ENCODE measurements around the gene RPS6KA5. TPM values are rescaled to one million over a fixed set of nuclear protein-coding genes. Genes with fewer than 3 reads are reported as not detected.
"Not testable (repeated sequence)": the region's sequence is repeated elsewhere in the genome, so short reads cannot be mapped to it uniquely, and the experiment has no call there.

The RPS6KA5 gene
- total RNA-seq, 1 donor from 2014 or later: 11.3 TPM

GRCh38 chr14:91041450-91041849 is 19.0 kb downstream of the RPS6KA5 start:
- Histone ChIP-seq H3K27me3 (ENCODE audit: low read depth) (no peaks in the 10 kb centered on the region), H3K4me1 (no peaks in the 10 kb centered on the region), H3K27ac (no peak overlapping the region), H3K36me3 (no peaks in the 10 kb centered on the region), H3K4me3 (no peak overlapping the region), H3K9me3 (no peaks in the 10 kb centered on the region)
- peak in 1 of 2 donors; percentile 44 for ATAC-seq
- no peak for TF ChIP-seq CTCF (IDR thresholded peaks at IDR 0.05)
- intact Hi-C loops (cut with DNase I): no loop called here
- DNase-seq: no peak

GRCh38 chr14:91040545-91040944 is 19.9 kb downstream of the RPS6KA5 start:
- TF ChIP-seq CTCF (IDR thresholded peaks at IDR 0.05): no peak
- DNase-seq (no peak), ATAC-seq (no peak)
- H3K27me3 ChIP-seq (ENCODE audit: low read depth): no peaks in the 10 kb centered on the region
- no peaks in the 10 kb centered on the region for H3K9me3 ChIP-seq
- no peaks in the 10 kb centered on the region for H3K4me1 ChIP-seq
- no peak overlapping the region for H3K27ac ChIP-seq
- intact Hi-C loops (cut with DNase I): no loop called here
- no peak overlapping the region for H3K4me3 ChIP-seq
- no peaks in the 10 kb centered on the region for H3K36me3 ChIP-seq

- H3K4me3 ChIP-seq: no peak overlapping the region
- ATAC-seq (peak in 1 of 2 donors; percentile 34), DNase-seq (no peak)
These were observed 22.0 kb downstream of the RPS6KA5 start for GRCh38 chr14:91038439-91038838.

GRCh38 chr14:91036741-91037469 is 23.5 kb downstream of the RPS6KA5 start:
- no peaks in the 10 kb centered on the region for H3K36me3 ChIP-seq
- H3K27me3 ChIP-seq (ENCODE audit: low read depth): no peaks in the 10 kb centered on the region
- H3K9me3 ChIP-seq: no peaks in the 10 kb centered on the region
- TF ChIP-seq CTCF (IDR thresholded peaks at IDR 0.05): no peak
- H3K27ac ChIP-seq: no peak overlapping the region
- no peak overlapping the region for H3K4me3 ChIP-seq
- ATAC-seq (no peak), DNase-seq (no peak)
- intact Hi-C loops (cut with DNase I): no loop called here
- H3K4me1 ChIP-seq: no peaks in the 10 kb centered on the region

More at GRCh38 chr14:91038439-91038838, 22.0 kb downstream of the RPS6KA5 start:
- intact Hi-C loops (cut with DNase I): no loop called here
- no peaks in the 10 kb centered on the region for H3K9me3 ChIP-seq
- no peak for TF ChIP-seq CTCF (IDR thresholded peaks at IDR 0.05)
- no peaks in the 10 kb centered on the region for H3K4me1 ChIP-seq
- H3K36me3 ChIP-seq: no peaks in the 10 kb centered on the region
- no peaks in the 10 kb centered on the region for H3K27me3 ChIP-seq (ENCODE audit: low read depth)
- H3K27ac ChIP-seq: no peak overlapping the region

GRCh38 chr14:91035855-91036254 is 24.6 kb downstream of the RPS6KA5 start:
- Histone ChIP-seq H3K4me1 (no peaks in the 10 kb centered on the region), H3K27ac (no peak overlapping the region), H3K4me3 (no peak overlapping the region), H3K36me3 (no peaks in the 10 kb centered on the region), H3K27me3 (ENCODE audit: low read depth) (no peaks in the 10 kb centered on the region), H3K9me3 (no peaks in the 10 kb centered on the region)
- no peak for DNase-seq
- no peak for ATAC-seq
- no peak for TF ChIP-seq CTCF (IDR thresholded peaks at IDR 0.05)
- intact Hi-C loops (cut with DNase I): no loop called here

GRCh38 chr14:91034379-91034778 is 26.1 kb downstream of the RPS6KA5 start:
- ATAC-seq; H3K4me1 ChIP-seq; H3K4me3 ChIP-seq; H3K36me3 ChIP-seq; H3K27ac ChIP-seq; intact Hi-C loops (cut with DNase I); H3K9me3 ChIP-seq; DNase-seq; H3K27me3 ChIP-seq (ENCODE audit: low read depth): not testable (repeated sequence)
